Natural killer cell (primary cell): ENCODE results near the gene POF1B. TPM values are rescaled to one million over a fixed set of nuclear protein-coding genes. Genes with fewer than 3 reads are reported as not detected.

ENCODE experiments used
- ATAC-seq, 3 donors: fragments of 150-1000 bp in 2 of 3; fragments of 200-7000 bp in 1 of 3; cut with Tn5 transposase; 1 replicate in 1 of 3; 2 replicates in 2 of 3; pipeline ENCODE4 v1.10.0; 2021; ENCODE audit warnings: mild to moderate bottlenecking in 2 of 3, moderate library complexity in 2 of 3
- DNase-seq, 2 donors: peaks; one replicate each; pipeline versions ENCODE4 v3.0.0 to v3.0.0-alpha.2; 2013 to 2021; ENCODE audit warnings: mixed read lengths in 1 of 2
- H3K27ac ChIP-seq: one replicate; pipeline ENCODE4 v1.5.1; 2013; ENCODE audit warnings: mild to moderate bottlenecking, low read length
- H3K27me3 ChIP-seq: one replicate; pipeline ENCODE4 v1.6.1; 2013; ENCODE audit warnings: low read length; ENCODE audit not compliant: control insufficient read depth, insufficient read depth
- H3K36me3 ChIP-seq: one replicate; pipeline ENCODE4 v1.6.1; 2013; ENCODE audit warnings: low read length; ENCODE audit not compliant: control insufficient read depth, insufficient read depth
- H3K4me1 ChIP-seq: one replicate; pipeline ENCODE4 v1.6.1; 2013; ENCODE audit warnings: low read length; ENCODE audit not compliant: control insufficient read depth, insufficient read depth
- H3K4me3 ChIP-seq: one replicate; pipeline ENCODE4 v1.5.1; 2013; ENCODE audit warnings: low read length
- H3K9me3 ChIP-seq: one replicate; pipeline ENCODE4 v1.6.1; 2013; ENCODE audit warnings: low read length; ENCODE audit not compliant: control insufficient read depth, insufficient read depth
- H3K27ac Mint-ChIP-seq, 2 donors: one replicate each; pipeline ENCODE4 v1.8.0; 2022; ENCODE audit warnings: mild to moderate bottlenecking in 2 of 2, mixed read lengths in 2 of 2, moderate library complexity in 1 of 2
- H3K27me3 Mint-ChIP-seq, 2 donors: one replicate each; pipeline ENCODE4 v1.8.0; 2022; ENCODE audit warnings: low read depth in 2 of 2, mixed read lengths in 2 of 2
- H3K36me3 Mint-ChIP-seq: one replicate; pipeline ENCODE4 v1.8.0; 2022; ENCODE audit warnings: mixed read lengths
- H3K4me1 Mint-ChIP-seq, 2 donors: one replicate each; pipeline ENCODE4 v1.8.0; 2022; ENCODE audit warnings: mixed read lengths in 2 of 2
- H3K4me3 Mint-ChIP-seq: one replicate; pipeline ENCODE4 v1.8.0; 2022; ENCODE audit warnings: mild to moderate bottlenecking, moderate library complexity, mixed read lengths
- H3K9me3 Mint-ChIP-seq, 2 donors: one replicate each; pipeline ENCODE4 v1.8.0; 2022; ENCODE audit warnings: mixed read lengths in 2 of 2
- CTCF ChIP-seq: fragments of 200-600 bp; IDR thresholded peaks from one replicate; pipeline ENCODE4 v1.8.0; 2022; ENCODE audit warnings: antibody characterized with exemption
- WGBS: methylation state at CpG from one replicate; pipeline ENCODE4 v1.1.7; 2013; ENCODE audit warnings: missing lambda C conversion rate; ENCODE audit not compliant: insufficient coverage; 5-methylcytosine and 5-hydroxymethylcytosine counted together
- intact Hi-C: fragments of 100-400 bp; cut with micrococcal nuclease; formaldehyde crosslinking; loops from one replicate; pipeline ENCODE4 v1.14.2; 2022
- total RNA-seq, 4 donors: library from RNA; stranded (reverse); fragments of 120-200 nt in 1 of 4; gene quantifications; one replicate each; pipeline versions ENCODE4 v1.2.3 to v1.2.4, GENCODE V29; 2013 to 2022

Gene POF1B
- total RNA-seq = under 1 TPM in 1 of 3 donors, not detected in 2; 0.25 TPM
- total RNA-seq (2013) = 0.59 TPM

- Histone ChIP-seq H3K4me3 (no peak within 1 kb of the TSS), H3K9me3 (no peaks in the 10 kb centered on the region), H3K27me3 (no peaks in the 10 kb centered on the region), H3K36me3 (no peaks in the 10 kb centered on the region), H3K4me1 (no peaks in the 10 kb centered on the region), H3K27ac (no peak within 1 kb of the TSS)
- H3K9me3 Mint-ChIP-seq = peaks cover 2% of the 10 kb centered on the region in 2 donors
- TF ChIP-seq CTCF = no peak
- intact Hi-C loops = no loop called here
- H3K4me1 Mint-ChIP-seq = no peaks in the 10 kb centered on the region
- no peaks in the 10 kb centered on the region for H3K36me3 Mint-ChIP-seq
- DNase-seq (no peak), ATAC-seq (no peak)
- WGBS = 78% methylated on average over 9 of the region's 12 CpGs
- no peak within 1 kb of the TSS for H3K27ac Mint-ChIP-seq
- no peak within 1 kb of the TSS for H3K4me3 Mint-ChIP-seq
- H3K27me3 Mint-ChIP-seq = no peaks in the 10 kb centered on the region
Observed at GRCh38 chrX:85379174-85379907, at the start of gene POF1B. Gene POF1B, minus strand, starts transcription at chrX:85379665. Its CDS starts 211 bp downstream, at chrX:85379454.

- ATAC-seq = no peak
- intact Hi-C loops = no loop called here
- H3K4me3 Mint-ChIP-seq = no peak overlapping the region
- no peak for TF ChIP-seq CTCF
- no peaks in the 10 kb centered on the region for H3K4me1 Mint-ChIP-seq
- no peaks in the 10 kb centered on the region for H3K27me3 Mint-ChIP-seq
- peaks cover 5 to 13% of the 10 kb centered on the region in 2 donors for H3K9me3 Mint-ChIP-seq
- H3K4me3 ChIP-seq = no peak overlapping the region
- no peak overlapping the region for H3K27ac Mint-ChIP-seq
- DNase-seq = no peak
- no peaks in the 10 kb centered on the region for H3K9me3 ChIP-seq
- no peak overlapping the region for H3K27ac ChIP-seq
- H3K27me3 ChIP-seq = no peaks in the 10 kb centered on the region
- H3K36me3 ChIP-seq = no peaks in the 10 kb centered on the region
- no peaks in the 10 kb centered on the region for H3K4me1 ChIP-seq
- no peaks in the 10 kb centered on the region for H3K36me3 Mint-ChIP-seq
- no CpG with 5 or more reads among the region's 1 CpG for WGBS
Observed at GRCh38 chrX:85429066-85429465, 49.6 kb upstream of the POF1B start.

GRCh38 chrX:85419293-85419692 is 39.8 kb upstream of the POF1B start:
- Mint-ChIP-seq H3K27ac (no peak overlapping the region), H3K36me3 (no peaks in the 10 kb centered on the region), H3K9me3 (peaks cover 8 to 11% of the 10 kb centered on the region in 2 donors), H3K4me1 (no peaks in the 10 kb centered on the region), H3K4me3 (no peak overlapping the region), H3K27me3 (no peaks in the 10 kb centered on the region)
- intact Hi-C loops = no loop called here
- Histone ChIP-seq H3K27ac (no peak overlapping the region), H3K9me3 (no peaks in the 10 kb centered on the region), H3K27me3 (no peaks in the 10 kb centered on the region), H3K36me3 (no peaks in the 10 kb centered on the region), H3K4me3 (no peak overlapping the region), H3K4me1 (no peaks in the 10 kb centered on the region)
- no peak for DNase-seq
- ATAC-seq = no peak
- TF ChIP-seq CTCF = no peak

- Mint-ChIP-seq H3K4me1 (no peaks in the 10 kb centered on the region), H3K4me3 (no peak overlapping the region), H3K36me3 (no peaks in the 10 kb centered on the region), H3K9me3 (peaks cover 0 to 2% of the 10 kb centered on the region in 2 donors), H3K27ac (no peak overlapping the region), H3K27me3 (no peaks in the 10 kb centered on the region)
- TF ChIP-seq CTCF = no peak
- no peak overlapping the region for H3K4me3 ChIP-seq
- intact Hi-C loops = no loop called here
- H3K4me1 ChIP-seq = no peaks in the 10 kb centered on the region
- ATAC-seq (no peak), DNase-seq (no peak)
- WGBS = no CpG with 5 or more reads among the region's 2 CpGs
- no peak overlapping the region for H3K27ac ChIP-seq
- H3K36me3 ChIP-seq = no peaks in the 10 kb centered on the region
- H3K9me3 ChIP-seq = no peaks in the 10 kb centered on the region
- no peaks in the 10 kb centered on the region for H3K27me3 ChIP-seq
Observed at GRCh38 chrX:85391878-85392238, 12.4 kb upstream of the POF1B start.
